ENCODE results near the gene NGLY1. TPM values are rescaled to one million over a fixed set of nuclear protein-coding genes. Genes with fewer than 3 reads are reported as not detected.

The NGLY1 gene
- total RNA-seq, 2 experiments from 2014 or later, result 64.3 to 65.6 TPM

- Mint-ChIP-seq H3K4me3 (no peak overlapping the region), H3K36me3 (ENCODE audit: low read depth) (no peaks in the 10 kb centered on the region), H3K9me3 (ENCODE audit: insufficient read depth) (no peaks in the 10 kb centered on the region), H3K27me3 (ENCODE audit: low read depth) (peaks cover 4% of the 10 kb centered on the region), H3K4me1 (ENCODE audit: low read depth) (no peaks in the 10 kb centered on the region), H3K27ac (no peak overlapping the region)
- DNase-seq (no peak), ATAC-seq (no peak)
- ChIA-PET CTCF (interaction anchor here (0.7 kb wide), 1 partner anchor 13 kb away, joined by 3 read pairs; no protein-coding TSS in a partner anchor), POLR2A (no interaction called here)
These were observed 106.1 kb downstream of the NGLY1 start for GRCh38 chr3:25677121-25677520.

DNA sequence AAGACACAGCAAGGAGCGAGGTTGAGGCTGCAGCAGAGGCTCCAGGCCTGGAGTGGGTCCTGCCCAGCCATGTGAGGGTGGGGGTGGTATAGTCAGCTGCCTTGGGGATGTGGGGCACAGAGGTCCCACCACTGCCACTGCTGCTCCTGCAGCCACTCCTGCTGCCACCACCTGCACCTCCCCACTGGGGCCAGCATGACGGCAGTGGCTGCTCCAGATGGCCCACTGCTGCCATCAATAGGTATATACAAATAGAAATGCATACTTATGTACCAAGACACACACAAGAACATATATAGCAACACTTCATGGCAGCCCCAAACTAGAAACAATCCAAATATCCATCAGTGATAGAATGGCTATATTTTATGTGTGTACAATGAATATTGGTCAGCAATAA is 108.6 kb downstream of the NGLY1 start:
- ChIA-PET POLR2A (no interaction called here), CTCF (interaction anchor here (1.0 to 1.2 kb wide), 2 partner anchors 8 to 27 kb away, joined by 3 to 4 read pairs; no protein-coding TSS in a partner anchor)
- DNase-seq (no peak), ATAC-seq (no peak)
- Mint-ChIP-seq H3K9me3 (ENCODE audit: insufficient read depth) (no peaks in the 10 kb centered on the region), H3K27me3 (ENCODE audit: low read depth) (peaks cover 4% of the 10 kb centered on the region), H3K27ac (no peak overlapping the region), H3K4me1 (ENCODE audit: low read depth) (no peaks in the 10 kb centered on the region), H3K4me3 (no peak overlapping the region), H3K36me3 (ENCODE audit: low read depth) (no peaks in the 10 kb centered on the region)

- no peaks in the 10 kb centered on the region for H3K36me3 Mint-ChIP-seq (ENCODE audit: low read depth)
- CTCF ChIA-PET, result no interaction called here
- H3K4me3 Mint-ChIP-seq, result no peak overlapping the region
- H3K4me1 Mint-ChIP-seq (ENCODE audit: low read depth), result no peaks in the 10 kb centered on the region
- DNase-seq, result no peak
- no peak overlapping the region for H3K27ac Mint-ChIP-seq
- POLR2A ChIA-PET, result no interaction called here
- H3K27me3 Mint-ChIP-seq (ENCODE audit: low read depth), result peaks cover 4% of the 10 kb centered on the region
- no peaks in the 10 kb centered on the region for H3K9me3 Mint-ChIP-seq (ENCODE audit: insufficient read depth)
- no peak for ATAC-seq
These were observed 109.4 kb downstream of the NGLY1 start for GRCh38 chr3:25673738-25674298.

Other genes starting within 250 kb of the NGLY1 start
- gene TOP2B, start 118.5 kb downstream of the NGLY1 start, total RNA-seq, result 100 to 1,000 TPM; 112 to 114 TPM
- gene OXSM, start 6.6 kb upstream of the NGLY1 start, total RNA-seq, result 10 to 100 TPM; 13.0 to 14.5 TPM

Data from activated CD8-positive, alpha-beta T cell treated with anti-CD3 and anti-CD28 coated beads, Interleukin-2, amount 10 ng/mL, durations not matched to agents 7 days and 5 days (primary cell).